ENCODE data around the gene DMRTA2. TPM values are rescaled to one million over a fixed set of nuclear protein-coding genes. Genes with fewer than 3 reads are reported as not detected.

Gene DMRTA2
- total and polyA plus RNA-seq, 4 donors = 0.08 to 0.83 TPM; not detected in 2

DNA sequence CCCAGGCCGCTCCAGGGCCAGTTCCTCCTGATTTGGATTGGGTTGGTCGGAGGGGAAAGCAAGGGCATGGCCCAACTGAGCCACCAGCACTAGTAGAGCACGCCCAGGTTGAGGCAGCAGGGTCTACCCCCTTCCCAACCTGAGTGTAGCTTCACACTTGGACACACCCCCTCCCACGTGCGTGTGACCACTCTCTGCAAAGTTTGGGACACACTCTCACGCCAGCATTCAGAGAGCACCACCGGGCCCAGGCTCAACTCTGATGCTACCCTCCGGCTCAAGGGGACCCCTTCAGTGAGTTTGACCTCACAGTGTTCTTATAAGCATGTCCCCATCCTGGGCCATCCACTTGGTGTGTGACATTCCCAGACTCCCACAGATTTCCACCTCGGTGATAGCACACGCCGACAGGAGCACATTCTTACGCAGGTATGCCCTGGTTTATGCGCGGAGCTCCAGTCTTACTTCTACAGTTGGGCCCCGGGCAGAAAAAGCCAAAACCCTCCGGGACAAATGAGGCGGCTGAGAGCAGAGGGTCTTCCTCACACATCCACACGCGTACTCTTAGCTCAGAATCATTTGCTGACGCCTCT lies 3.0 kb upstream of the DMRTA2 start:
- Histone ChIP-seq H3K9ac (ENCODE audit: insufficient read depth in 1 of 2, low read length in 2 of 2) (no peak overlapping the region), H3K9me3 (ENCODE audit: control insufficient read depth in 4 of 4, insufficient read depth in 3 of 4, low read length in 3 of 4) (peaks cover 0 to 12% (median 0%) of the 10 kb centered on the region in 4 donors), H3K27me3 (ENCODE audit: control insufficient read depth in 3 of 3, insufficient read depth in 3 of 3, low read length in 2 of 3) (peaks cover 6 to 95% (median 91%) of the 10 kb centered on the region in 3 donors), H3K4me3 (no peak overlapping the region), H3K36me3 (ENCODE audit: control insufficient read depth in 4 of 4, insufficient read depth in 4 of 4, low read length in 4 of 4) (no peaks in the 10 kb centered on the region), H3K27ac (ENCODE audit: low read depth in 1 of 2, low read length in 1 of 2) (no peak overlapping the region), H3K4me1 (ENCODE audit: control insufficient read depth in 5 of 5, insufficient read depth in 5 of 5, low read length in 5 of 5) (peaks cover 0 to 37% (median 8%) of the 10 kb centered on the region in 5 donors)
- ATAC-seq (ENCODE audit: insufficient read depth, low FRiP score) (no peak), DNase-seq (no peak)
- TF ChIP-seq, protein P1, sequence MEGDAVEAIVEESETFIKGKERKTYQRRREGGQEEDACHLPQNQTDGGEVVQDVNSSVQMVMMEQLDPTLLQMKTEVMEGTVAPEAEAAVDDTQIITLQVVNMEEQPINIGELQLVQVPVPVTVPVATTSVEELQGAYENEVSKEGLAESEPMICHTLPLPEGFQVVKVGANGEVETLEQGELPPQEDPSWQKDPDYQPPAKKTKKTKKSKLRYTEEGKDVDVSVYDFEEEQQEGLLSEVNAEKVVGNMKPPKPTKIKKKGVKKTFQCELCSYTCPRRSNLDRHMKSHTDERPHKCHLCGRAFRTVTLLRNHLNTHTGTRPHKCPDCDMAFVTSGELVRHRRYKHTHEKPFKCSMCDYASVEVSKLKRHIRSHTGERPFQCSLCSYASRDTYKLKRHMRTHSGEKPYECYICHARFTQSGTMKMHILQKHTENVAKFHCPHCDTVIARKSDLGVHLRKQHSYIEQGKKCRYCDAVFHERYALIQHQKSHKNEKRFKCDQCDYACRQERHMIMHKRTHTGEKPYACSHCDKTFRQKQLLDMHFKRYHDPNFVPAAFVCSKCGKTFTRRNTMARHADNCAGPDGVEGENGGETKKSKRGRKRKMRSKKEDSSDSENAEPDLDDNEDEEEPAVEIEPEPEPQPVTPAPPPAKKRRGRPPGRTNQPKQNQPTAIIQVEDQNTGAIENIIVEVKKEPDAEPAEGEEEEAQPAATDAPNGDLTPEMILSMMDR (IDR thresholded peaks at IDR 0.05; ENCODE audit: control extremely low read depth, extremely low read depth) = no peak
- WGBS, 2 donors = 12 to 14% methylated on average over 20 of the region's 20 CpGs

DNA sequence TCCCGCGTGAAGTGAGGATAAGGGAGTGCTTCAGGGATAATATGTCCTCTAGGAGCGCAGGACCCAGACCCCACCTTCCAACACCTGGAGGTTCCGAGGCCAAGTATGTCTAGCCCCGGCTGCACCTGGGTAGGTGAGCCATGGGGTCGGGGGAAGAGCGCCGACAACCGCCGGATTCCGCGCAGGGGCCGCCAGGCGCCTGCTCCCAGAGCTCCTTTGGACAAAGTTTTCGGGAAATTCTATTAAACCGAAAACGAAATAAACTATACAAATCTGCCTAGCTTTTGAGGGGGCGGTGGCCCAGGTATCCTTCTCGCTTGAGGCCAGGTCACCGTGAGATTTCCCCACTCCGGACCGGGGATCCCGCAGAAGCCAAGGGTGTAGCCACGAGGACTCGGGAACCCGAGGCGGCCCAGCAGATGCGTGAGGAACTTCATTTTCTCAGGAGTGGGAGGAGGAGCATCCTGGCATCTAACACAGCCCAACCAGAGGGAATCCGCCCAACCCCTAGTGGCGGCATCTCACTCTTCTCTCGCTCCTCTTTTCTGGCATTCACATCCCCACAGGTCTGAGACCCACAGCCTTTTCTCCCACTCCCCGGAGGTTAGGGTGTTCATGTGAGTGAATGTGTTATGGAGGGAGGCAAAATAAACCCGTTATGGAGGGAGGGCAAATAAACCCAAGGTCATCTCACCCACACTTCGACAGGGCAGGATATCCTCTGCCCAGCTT lies 2.3 kb upstream of the DMRTA2 start:
- TF ChIP-seq, protein P1 (IDR thresholded peaks at IDR 0.05; ENCODE audit: control extremely low read depth, extremely low read depth) = no peak
- WGBS, 2 donors = 8 to 10% methylated on average over 34 of the region's 34 CpGs
- Histone ChIP-seq H3K4me1 (ENCODE audit: control insufficient read depth in 5 of 5, insufficient read depth in 5 of 5, low read length in 5 of 5) (peaks cover 0 to 37% (median 8%) of the 10 kb centered on the region in 5 donors), H3K36me3 (ENCODE audit: control insufficient read depth in 4 of 4, insufficient read depth in 4 of 4, low read length in 4 of 4) (no peaks in the 10 kb centered on the region), H3K27me3 (ENCODE audit: control insufficient read depth in 3 of 3, insufficient read depth in 3 of 3, low read length in 2 of 3) (peaks cover 10 to 94% (median 90%) of the 10 kb centered on the region in 3 donors), H3K4me3 (no peak overlapping the region), H3K27ac (ENCODE audit: low read depth in 1 of 2, low read length in 1 of 2) (no peak overlapping the region), H3K9me3 (ENCODE audit: control insufficient read depth in 4 of 4, insufficient read depth in 3 of 4, low read length in 3 of 4) (peaks cover 0 to 17% (median 0%) of the 10 kb centered on the region in 4 donors), H3K9ac (ENCODE audit: insufficient read depth in 1 of 2, low read length in 2 of 2) (no peak overlapping the region)
- ATAC-seq (ENCODE audit: insufficient read depth, low FRiP score) (no peak), DNase-seq (peak in 2 of 3 donors; percentile 36 to 42)

DNA sequence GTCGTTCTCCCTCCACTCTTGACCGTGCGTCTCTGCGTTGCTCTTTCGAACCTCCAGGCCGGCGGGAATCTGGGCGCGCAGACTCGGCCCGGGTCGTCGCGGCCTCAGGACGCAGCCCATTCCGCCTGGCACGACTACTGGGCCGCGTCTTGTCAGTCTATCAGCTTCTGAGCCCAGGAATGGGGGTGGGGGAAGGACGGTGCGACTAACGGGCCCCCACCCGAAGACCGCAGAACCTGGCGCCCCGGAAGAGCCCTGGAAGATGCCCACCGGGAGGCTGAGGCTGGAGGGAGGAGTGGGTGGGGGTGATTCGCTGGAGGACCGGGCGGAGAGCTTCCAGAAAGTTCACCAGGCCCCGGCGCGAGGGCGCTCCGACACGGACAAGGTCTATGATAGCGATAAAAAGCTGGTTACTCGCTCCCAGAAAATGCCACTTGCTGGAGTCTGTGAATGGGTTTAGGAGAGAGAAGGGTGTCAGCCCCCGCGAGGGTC lies 1.7 kb upstream of the DMRTA2 start:
- Histone ChIP-seq H3K4me1 (ENCODE audit: control insufficient read depth in 5 of 5, insufficient read depth in 5 of 5, low read length in 5 of 5) (peaks cover 0 to 37% (median 8%) of the 10 kb centered on the region in 5 donors), H3K36me3 (ENCODE audit: control insufficient read depth in 4 of 4, insufficient read depth in 4 of 4, low read length in 4 of 4) (no peaks in the 10 kb centered on the region), H3K9ac (ENCODE audit: insufficient read depth in 1 of 2, low read length in 2 of 2) (no peak overlapping the region), H3K27ac (ENCODE audit: low read depth in 1 of 2, low read length in 1 of 2) (no peak overlapping the region), H3K27me3 (ENCODE audit: control insufficient read depth in 3 of 3, insufficient read depth in 3 of 3, low read length in 2 of 3) (peaks cover 13 to 94% (median 90%) of the 10 kb centered on the region in 3 donors), H3K9me3 (ENCODE audit: control insufficient read depth in 4 of 4, insufficient read depth in 3 of 4, low read length in 3 of 4) (peaks cover 0 to 13% (median 0%) of the 10 kb centered on the region in 4 donors), H3K4me3 (no peak overlapping the region)
- TF ChIP-seq, protein P1 (IDR thresholded peaks at IDR 0.05; ENCODE audit: control extremely low read depth, extremely low read depth) = no peak
- 8 to 11% methylated on average over 40 of the region's 40 CpGs for whole genome bisulfite sequencing, 2 donors
- DNase-seq = peak in 1 of 3 donors; percentile 33
- ATAC-seq (ENCODE audit: insufficient read depth, low FRiP score) = no peak

All from lung (tissue), 12 donors.